Stimulated activated CD4-positive, alpha-beta T cell treated with anti-CD3 and anti-CD28 coated beads, Interleukin-2, amount 100 ng/mL, for 48 hours (primary cell): ENCODE results near the gene RPP25.
"Not testable (repeated sequence)": the region's sequence is repeated elsewhere in the genome, so short reads cannot be mapped to it uniquely, and the experiment has no call there.

Experiments
- DNase-seq, 2 donors: peaks; one replicate each; pipeline ENCODE4 v3.0.0-alpha.2; 2020

RPP25 gene

GRCh38 chr15:74962219-74962618, 5.6 kb upstream of the RPP25 start:
- DNase-seq, result no peak

GRCh38 chr15:74961616-74962015, 5.0 kb upstream of the RPP25 start:
- no peak for DNase-seq

- no peak for DNase-seq
Measured at GRCh38 chr15:74960995-74961588, 4.5 kb upstream of the RPP25 start.

GRCh38 chr15:74960286-74960685, 3.7 kb upstream of the RPP25 start:
- DNase-seq, result no peak

- DNase-seq, result no peak
Measured at GRCh38 chr15:74959586-74959939, 3.0 kb upstream of the RPP25 start.

GRCh38 chr15:74958908-74959585, 2.5 kb upstream of the RPP25 start:
- DNase-seq, result no peak

GRCh38 chr15:74958320-74958907, 1.8 kb upstream of the RPP25 start:
- no peak for DNase-seq

GRCh38 chr15:74957476-74958035, 984 bp upstream of the RPP25 start:
- no peak for DNase-seq

GRCh38 chr15:74955796-74956647, 550 bp downstream of the RPP25 start:
- DNase-seq, result peak; percentile 61 to 73

GRCh38 chr15:74955017-74955416, 1.6 kb downstream of the RPP25 start:
- no peak for DNase-seq

- no peak for DNase-seq
Measured at GRCh38 chr15:74954515-74954914, 2.1 kb downstream of the RPP25 start.

GRCh38 chr15:74951006-74951405, 5.6 kb downstream of the RPP25 start:
- no peak for DNase-seq

- DNase-seq, result peak; percentile 77 to 83
Measured at GRCh38 chr15:74950078-74950908, 6.3 kb downstream of the RPP25 start.

GRCh38 chr15:74937590-74938371, 18.8 kb downstream of the RPP25 start, which contains the start of gene COX5A:
TSS of gene COX5A (minus strand) at chr15:74938073. CDS start at chr15:74938014, 59 bp downstream.
- DNase-seq, result peak; percentile 85 to 90

- DNase-seq, result no peak
Measured at GRCh38 chr15:74937272-74937589, 19.3 kb downstream of the RPP25 start.

- not testable (repeated sequence) for DNase-seq
Measured at GRCh38 chr15:74935193-74935592, 21.4 kb downstream of the RPP25 start.

GRCh38 chr15:74933573-74933972, 23.0 kb downstream of the RPP25 start:
- no peak for DNase-seq

GRCh38 chr15:74928771-74929198, 27.8 kb downstream of the RPP25 start:
- DNase-seq, result no peak

GRCh38 chr15:74924525-74924924, 32.0 kb downstream of the RPP25 start:
- DNase-seq, result no peak

- no peak for DNase-seq
Measured at GRCh38 chr15:74920456-74920855, 36.1 kb downstream of the RPP25 start.

GRCh38 chr15:74917676-74918075, 38.9 kb downstream of the RPP25 start:
- no peak for DNase-seq
